ENCODE results near the gene FLT3. TPM values are rescaled to one million over a fixed set of nuclear protein-coding genes. Genes with fewer than 3 reads are reported as not detected.
"Not testable (repeated sequence)": the region's sequence is repeated elsewhere in the genome, so short reads cannot be mapped to it uniquely, and the experiment has no call there.

The FLT3 gene
- total and polyA plus RNA-seq, 4 donors = 0.14 to 0.84 (median 0.42) TPM

- Histone ChIP-seq H3K9ac (ENCODE audit: low read depth in 1 of 2, low read length in 2 of 2) (no peak overlapping the region), H3K4me3 (ENCODE audit: low read depth in 1 of 3, low read length in 3 of 3) (no peak overlapping the region), H3K4me1 (ENCODE audit: control insufficient read depth in 4 of 4, insufficient read depth in 4 of 4, low read length in 3 of 4) (peaks cover 0 to 3% (median 0%) of the 10 kb centered on the region in 4 donors), H3K27ac (ENCODE audit: low read depth in 1 of 2, low read length in 2 of 2) (no peak overlapping the region), H3K27me3 (ENCODE audit: control insufficient read depth in 4 of 4, insufficient read depth in 4 of 4, low read length in 3 of 4) (no peaks in the 10 kb centered on the region), H3K9me3 (ENCODE audit: control insufficient read depth in 4 of 4, low read length in 3 of 4) (no peaks in the 10 kb centered on the region), H3K36me3 (ENCODE audit: control insufficient read depth in 4 of 4, insufficient read depth in 3 of 4, low read depth in 1 of 4, low read length in 3 of 4) (no peaks in the 10 kb centered on the region)
- DNase-seq (ENCODE audit: low spot score) = no peak
- 47% methylated on average over 6 of the region's 6 CpGs for WGBS
- TF ChIP-seq NR2F2 (IDR thresholded peaks at IDR 0.05) = no peak
- no peak for TF ChIP-seq SP1 (IDR thresholded peaks at IDR 0.05)
- no peak for TF ChIP-seq TAF1 (conservative IDR thresholded peaks at IDR 0.05)
- TF ChIP-seq FOXA1 (IDR thresholded peaks at IDR 0.05) = no peak
- TF ChIP-seq, protein P1, sequence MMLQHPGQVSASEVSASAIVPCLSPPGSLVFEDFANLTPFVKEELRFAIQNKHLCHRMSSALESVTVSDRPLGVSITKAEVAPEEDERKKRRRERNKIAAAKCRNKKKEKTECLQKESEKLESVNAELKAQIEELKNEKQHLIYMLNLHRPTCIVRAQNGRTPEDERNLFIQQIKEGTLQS (IDR thresholded peaks at IDR 0.05) = no peak
- TF ChIP-seq YY1 (IDR thresholded peaks at IDR 0.05) = no peak
Measured at GRCh38 chr13:28035146-28035782, 65.1 kb downstream of the FLT3 start.

- H3K4me3 ChIP-seq (ENCODE audit: low read depth in 1 of 3, low read length in 3 of 3) = no peak overlapping the region
- no peaks in the 10 kb centered on the region for H3K36me3 ChIP-seq (ENCODE audit: control insufficient read depth in 4 of 4, insufficient read depth in 3 of 4, low read depth in 1 of 4, low read length in 3 of 4)
- peaks cover 0 to 3% (median 0%) of the 10 kb centered on the region in 4 donors for H3K4me1 ChIP-seq (ENCODE audit: control insufficient read depth in 4 of 4, insufficient read depth in 4 of 4, low read length in 3 of 4)
- TF ChIP-seq HNF4A (conservative IDR thresholded peaks at IDR 0.05) = no peak
- TF ChIP-seq FOXA2 (IDR thresholded peaks at IDR 0.05) = no peak
- TF ChIP-seq TAF1 (conservative IDR thresholded peaks at IDR 0.05) = no peak
- TF ChIP-seq SP1 (IDR thresholded peaks at IDR 0.05) = no peak
- TF ChIP-seq, protein P2, sequence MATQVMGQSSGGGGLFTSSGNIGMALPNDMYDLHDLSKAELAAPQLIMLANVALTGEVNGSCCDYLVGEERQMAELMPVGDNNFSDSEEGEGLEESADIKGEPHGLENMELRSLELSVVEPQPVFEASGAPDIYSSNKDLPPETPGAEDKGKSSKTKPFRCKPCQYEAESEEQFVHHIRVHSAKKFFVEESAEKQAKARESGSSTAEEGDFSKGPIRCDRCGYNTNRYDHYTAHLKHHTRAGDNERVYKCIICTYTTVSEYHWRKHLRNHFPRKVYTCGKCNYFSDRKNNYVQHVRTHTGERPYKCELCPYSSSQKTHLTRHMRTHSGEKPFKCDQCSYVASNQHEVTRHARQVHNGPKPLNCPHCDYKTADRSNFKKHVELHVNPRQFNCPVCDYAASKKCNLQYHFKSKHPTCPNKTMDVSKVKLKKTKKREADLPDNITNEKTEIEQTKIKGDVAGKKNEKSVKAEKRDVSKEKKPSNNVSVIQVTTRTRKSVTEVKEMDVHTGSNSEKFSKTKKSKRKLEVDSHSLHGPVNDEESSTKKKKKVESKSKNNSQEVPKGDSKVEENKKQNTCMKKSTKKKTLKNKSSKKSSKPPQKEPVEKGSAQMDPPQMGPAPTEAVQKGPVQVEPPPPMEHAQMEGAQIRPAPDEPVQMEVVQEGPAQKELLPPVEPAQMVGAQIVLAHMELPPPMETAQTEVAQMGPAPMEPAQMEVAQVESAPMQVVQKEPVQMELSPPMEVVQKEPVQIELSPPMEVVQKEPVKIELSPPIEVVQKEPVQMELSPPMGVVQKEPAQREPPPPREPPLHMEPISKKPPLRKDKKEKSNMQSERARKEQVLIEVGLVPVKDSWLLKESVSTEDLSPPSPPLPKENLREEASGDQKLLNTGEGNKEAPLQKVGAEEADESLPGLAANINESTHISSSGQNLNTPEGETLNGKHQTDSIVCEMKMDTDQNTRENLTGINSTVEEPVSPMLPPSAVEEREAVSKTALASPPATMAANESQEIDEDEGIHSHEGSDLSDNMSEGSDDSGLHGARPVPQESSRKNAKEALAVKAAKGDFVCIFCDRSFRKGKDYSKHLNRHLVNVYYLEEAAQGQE (IDR thresholded peaks at IDR 0.05) = no peak
- TF ChIP-seq, protein P3, sequence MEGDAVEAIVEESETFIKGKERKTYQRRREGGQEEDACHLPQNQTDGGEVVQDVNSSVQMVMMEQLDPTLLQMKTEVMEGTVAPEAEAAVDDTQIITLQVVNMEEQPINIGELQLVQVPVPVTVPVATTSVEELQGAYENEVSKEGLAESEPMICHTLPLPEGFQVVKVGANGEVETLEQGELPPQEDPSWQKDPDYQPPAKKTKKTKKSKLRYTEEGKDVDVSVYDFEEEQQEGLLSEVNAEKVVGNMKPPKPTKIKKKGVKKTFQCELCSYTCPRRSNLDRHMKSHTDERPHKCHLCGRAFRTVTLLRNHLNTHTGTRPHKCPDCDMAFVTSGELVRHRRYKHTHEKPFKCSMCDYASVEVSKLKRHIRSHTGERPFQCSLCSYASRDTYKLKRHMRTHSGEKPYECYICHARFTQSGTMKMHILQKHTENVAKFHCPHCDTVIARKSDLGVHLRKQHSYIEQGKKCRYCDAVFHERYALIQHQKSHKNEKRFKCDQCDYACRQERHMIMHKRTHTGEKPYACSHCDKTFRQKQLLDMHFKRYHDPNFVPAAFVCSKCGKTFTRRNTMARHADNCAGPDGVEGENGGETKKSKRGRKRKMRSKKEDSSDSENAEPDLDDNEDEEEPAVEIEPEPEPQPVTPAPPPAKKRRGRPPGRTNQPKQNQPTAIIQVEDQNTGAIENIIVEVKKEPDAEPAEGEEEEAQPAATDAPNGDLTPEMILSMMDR (IDR thresholded peaks at IDR 0.05; ENCODE audit: low read depth, low read length, missing input control) = no peak
- TF ChIP-seq ZBTB33 (IDR thresholded peaks at IDR 0.05) = no peak
- TF ChIP-seq RAD21 (IDR thresholded peaks at IDR 0.05) = no peak
- TF ChIP-seq JUND (IDR thresholded peaks at IDR 0.05) = no peak
- H3K9me3 ChIP-seq (ENCODE audit: control insufficient read depth in 4 of 4, low read length in 3 of 4) = no peaks in the 10 kb centered on the region
- no peak overlapping the region for H3K9ac ChIP-seq (ENCODE audit: low read depth in 1 of 2, low read length in 2 of 2)
- no peak overlapping the region for H3K27ac ChIP-seq (ENCODE audit: low read depth in 1 of 2, low read length in 2 of 2)
- WGBS = 84% methylated on average over 8 of the region's 8 CpGs
- DNase-seq (ENCODE audit: low spot score) = no peak
- no peaks in the 10 kb centered on the region for H3K27me3 ChIP-seq (ENCODE audit: control insufficient read depth in 4 of 4, insufficient read depth in 4 of 4, low read length in 3 of 4)
Measured at GRCh38 chr13:28033894-28034655, 66.3 kb downstream of the FLT3 start.

DNA sequence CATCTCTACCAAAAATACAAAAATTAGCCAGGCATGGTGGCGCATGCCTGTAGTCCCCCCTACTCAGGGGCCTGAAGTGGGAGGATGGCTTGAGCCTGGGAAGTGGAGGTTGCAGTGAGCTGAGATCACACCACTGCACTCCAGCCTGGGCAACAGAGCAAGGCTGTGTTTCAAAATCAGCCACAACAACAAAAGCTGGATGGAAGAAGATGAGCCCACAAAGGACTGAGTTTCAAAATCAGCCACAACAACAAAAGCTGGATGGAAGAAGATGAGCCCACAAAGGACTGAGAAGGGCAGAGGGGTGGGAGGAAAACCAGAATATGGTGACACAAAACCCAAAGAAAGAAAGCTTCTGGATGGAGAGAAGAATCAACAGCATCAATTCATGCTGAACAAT is 67.9 kb downstream of the FLT3 start:
- not testable (repeated sequence) for H3K27me3 ChIP-seq (ENCODE audit: control insufficient read depth in 4 of 4, insufficient read depth in 4 of 4, low read length in 3 of 4); H3K36me3 ChIP-seq (ENCODE audit: control insufficient read depth in 4 of 4, insufficient read depth in 3 of 4, low read depth in 1 of 4, low read length in 3 of 4); DNase-seq (ENCODE audit: low spot score); H3K9me3 ChIP-seq (ENCODE audit: control insufficient read depth in 4 of 4, low read length in 3 of 4); H3K9ac ChIP-seq (ENCODE audit: low read depth in 1 of 2, low read length in 2 of 2); H3K4me1 ChIP-seq (ENCODE audit: control insufficient read depth in 4 of 4, insufficient read depth in 4 of 4, low read length in 3 of 4); H3K27ac ChIP-seq (ENCODE audit: low read depth in 1 of 2, low read length in 2 of 2); H3K4me3 ChIP-seq (ENCODE audit: low read depth in 1 of 3, low read length in 3 of 3)
- 96% methylated on average over 1 of the region's 1 CpG for WGBS

Measured in liver (tissue), 9 donors.